Skeletal muscle cell (primary cell): ENCODE results near the gene ABLIM1.

Experiments
- DNase-seq: peaks from one replicate; pipeline ENCODE4 v3.0.0-alpha.2; 2010; ENCODE audit warnings: low read depth
- H3K4me3 ChIP-seq: 2 replicates; pipeline ENCODE4 v1.5.1; 2011; ENCODE audit warnings: low read depth, mild to moderate bottlenecking, control low read depth, low read length, moderate library complexity

Gene ABLIM1

GRCh38 chr10:114682121-114682520 is 24.0 kb upstream of the ABLIM1 start:
- no peak overlapping the region for H3K4me3 ChIP-seq
- no peak for DNase-seq

GRCh38 chr10:114681542-114681941 is 23.5 kb upstream of the ABLIM1 start:
- no peak for DNase-seq
- H3K4me3 ChIP-seq: no peak overlapping the region

GRCh38 chr10:114680543-114681117 is 22.6 kb upstream of the ABLIM1 start:
- DNase-seq: no peak
- no peak overlapping the region for H3K4me3 ChIP-seq

GRCh38 chr10:114679552-114679951 is 21.5 kb upstream of the ABLIM1 start:
- H3K4me3 ChIP-seq: no peak overlapping the region
- DNase-seq: no peak

- no peak for DNase-seq
- no peak overlapping the region for H3K4me3 ChIP-seq
These were observed 20.7 kb upstream of the ABLIM1 start for GRCh38 chr10:114678820-114679219.

GRCh38 chr10:114678336-114678735 is 20.3 kb upstream of the ABLIM1 start:
- no peak for DNase-seq
- no peak overlapping the region for H3K4me3 ChIP-seq

- H3K4me3 ChIP-seq: no peak overlapping the region
- DNase-seq: no peak
These were observed 16.3 kb upstream of the ABLIM1 start for GRCh38 chr10:114674346-114674745.

GRCh38 chr10:114669648-114670047 is 11.6 kb upstream of the ABLIM1 start:
- no peak for DNase-seq
- H3K4me3 ChIP-seq: no peak overlapping the region

GRCh38 chr10:114668375-114669080 is 10.5 kb upstream of the ABLIM1 start:
- no peak for DNase-seq
- H3K4me3 ChIP-seq: no peak overlapping the region

- no peak for DNase-seq
- no peak overlapping the region for H3K4me3 ChIP-seq
These were observed 7.8 kb upstream of the ABLIM1 start for GRCh38 chr10:114665873-114666272.

- H3K4me3 ChIP-seq: no peak overlapping the region
- DNase-seq: no peak
These were observed 7.3 kb upstream of the ABLIM1 start for GRCh38 chr10:114665406-114665805.

GRCh38 chr10:114664127-114664526 is 6.1 kb upstream of the ABLIM1 start:
- no peak for DNase-seq
- no peak overlapping the region for H3K4me3 ChIP-seq

- H3K4me3 ChIP-seq: no peak overlapping the region
- no peak for DNase-seq
These were observed 5.6 kb upstream of the ABLIM1 start for GRCh38 chr10:114663626-114664025.

GRCh38 chr10:114662646-114663217 is 4.7 kb upstream of the ABLIM1 start:
- DNase-seq: no peak
- H3K4me3 ChIP-seq: no peak overlapping the region

- DNase-seq: no peak
- H3K4me3 ChIP-seq: no peak overlapping the region
These were observed 3.3 kb upstream of the ABLIM1 start for GRCh38 chr10:114661212-114661880.

GRCh38 chr10:114655671-114656070 is 2.4 kb downstream of the ABLIM1 start:
- DNase-seq: no peak
- H3K4me3 ChIP-seq: no peak overlapping the region

- H3K4me3 ChIP-seq: no peak overlapping the region
- DNase-seq: no peak
These were observed 3.1 kb downstream of the ABLIM1 start for GRCh38 chr10:114654822-114655575.

GRCh38 chr10:114653926-114654325 is 4.1 kb downstream of the ABLIM1 start:
- DNase-seq: no peak
- no peak overlapping the region for H3K4me3 ChIP-seq

GRCh38 chr10:114652402-114653368 is 5.4 kb downstream of the ABLIM1 start:
- no peak for DNase-seq
- H3K4me3 ChIP-seq: no peak overlapping the region
